Left cardiac atrium (tissue), 4 donors: ENCODE data around the gene TTC39C. TPM values are rescaled to one million over a fixed set of nuclear protein-coding genes. Genes with fewer than 3 reads are reported as not detected.

Experiments used
- ATAC-seq, 2 donors: fragments of 200-7000 bp; cut with Tn5 transposase; one replicate each; pipeline ENCODE4 v1.9.1; 2020; ENCODE audit warnings: mild to moderate bottlenecking in 2 of 2, moderate library complexity in 2 of 2
- DNase-seq: peaks from one replicate; pipeline ENCODE4 v3.0.0-alpha.2; 2020
- intact Hi-C, 2 donors: fragments of 100-400 bp; cut with DNase I; formaldehyde crosslinking; loops; one replicate each; pipeline versions ENCODE4 v1.14.1 to v1.15.1; 2022 to 2023
- total RNA-seq, 2 donors: library from RNA; stranded (reverse); fragmentation: NEBNext Ultra II Directional; extraction: Animal tissue kit (Norgen Biotek cat#: 25700); gene quantifications; one replicate each; pipeline ENCODE4 v1.2.1, GENCODE V29; 2021
- donor health status: DM: no; HTN: yes; CAD: no.
- donor health status: DM: no; HTN: yes; CAD: no; lungs with severe emphysema.
- donor health status: DM: yes; HTN: yes; CAD: no.
- donor health status: Dilated cardiomyopathy.

TTC39C gene
- total RNA-seq, 2 donors from 2014 or later, result 7.6 to 8.9 TPM

DNA sequence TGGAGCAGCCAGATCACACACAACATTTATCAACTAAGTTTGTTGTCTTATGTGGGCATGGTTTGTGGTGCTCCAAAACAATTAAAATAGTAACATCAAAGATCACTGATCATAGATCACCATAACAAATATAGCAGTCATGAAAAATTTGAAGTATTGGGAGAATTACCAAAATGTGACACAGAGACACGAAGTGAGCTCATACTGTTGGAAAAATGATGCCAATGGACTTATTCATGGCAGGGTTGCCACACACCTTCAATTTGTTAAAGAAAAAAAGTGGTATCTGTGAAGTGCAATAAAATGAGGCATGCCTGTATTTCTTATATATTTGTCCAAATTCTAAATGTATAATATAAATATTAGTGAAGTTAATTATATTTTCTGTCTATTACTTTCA, 81.4 kb downstream of the TTC39C start:
- DNase-seq (no peak), ATAC-seq (no peak)
- intact Hi-C loops, result no loop called here

DNA sequence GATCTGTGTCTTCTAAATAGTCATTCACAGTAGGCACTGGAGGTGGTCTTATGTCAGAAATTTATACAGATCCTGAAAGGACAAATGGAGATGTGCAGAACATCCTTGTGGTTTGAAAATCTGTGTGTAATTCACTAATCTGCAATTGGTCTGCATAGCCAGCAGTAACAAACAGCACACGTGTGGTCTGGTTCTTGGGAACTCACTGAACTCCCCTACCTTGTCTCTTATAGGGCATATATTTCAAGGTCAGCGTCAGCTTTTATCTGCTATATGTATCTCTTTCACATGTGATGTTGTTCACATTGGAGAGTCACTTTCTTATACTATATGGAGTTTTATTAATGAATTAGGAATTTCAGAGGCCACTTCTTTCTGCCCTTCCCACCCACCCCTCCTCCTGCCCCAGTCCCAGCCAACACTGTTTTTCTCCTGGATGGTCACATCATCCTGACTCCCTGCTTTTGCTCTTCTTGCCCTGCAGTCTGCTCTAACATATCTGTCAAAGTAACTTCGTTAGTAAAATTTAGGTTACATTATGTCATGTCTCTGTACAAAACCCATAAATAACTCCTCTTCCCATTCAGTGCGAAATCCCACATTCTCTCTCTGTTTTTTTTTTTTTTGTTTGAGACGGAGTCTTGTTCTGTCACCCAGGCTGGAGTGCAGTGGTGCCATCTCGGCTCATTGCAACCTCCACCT, 88.9 kb downstream of the TTC39C start:
- intact Hi-C loops, result loop anchor here in 1 of 2 donors (10.0 kb wide), 1 partner anchor 89 kb away; the partner anchor contains the start of gene TTC39C

DNA sequence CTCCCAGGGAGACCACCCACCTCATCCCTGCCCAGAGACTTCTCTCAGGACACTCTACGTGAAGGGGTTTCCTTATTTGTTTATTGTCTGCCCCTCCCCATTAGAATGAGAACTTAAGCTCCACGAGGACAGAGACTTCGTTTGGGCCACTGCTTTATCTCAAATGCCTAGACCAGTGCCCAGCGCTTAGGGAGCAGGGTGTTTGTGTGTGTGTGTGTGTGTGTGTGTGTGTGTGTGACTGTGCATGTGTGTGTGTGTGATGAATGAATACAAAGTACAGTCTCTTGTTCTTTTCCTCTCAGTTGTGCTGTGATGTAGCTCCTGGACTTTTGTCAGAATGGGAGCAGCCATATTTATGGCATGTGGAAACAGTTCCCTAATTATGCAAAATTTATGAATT, 89.9 kb downstream of the TTC39C start:
- ATAC-seq (no peak), DNase-seq (no peak)
- intact Hi-C loops, result loop anchor here in 1 of 2 donors (10.0 kb wide), 1 partner anchor 90 kb away; the partner anchor contains the start of gene TTC39C

More for the DNA sequence above, 88.9 kb downstream of the TTC39C start:
- ATAC-seq (peak in 1 of 2 donors; percentile 55), DNase-seq (no peak)

DNA sequence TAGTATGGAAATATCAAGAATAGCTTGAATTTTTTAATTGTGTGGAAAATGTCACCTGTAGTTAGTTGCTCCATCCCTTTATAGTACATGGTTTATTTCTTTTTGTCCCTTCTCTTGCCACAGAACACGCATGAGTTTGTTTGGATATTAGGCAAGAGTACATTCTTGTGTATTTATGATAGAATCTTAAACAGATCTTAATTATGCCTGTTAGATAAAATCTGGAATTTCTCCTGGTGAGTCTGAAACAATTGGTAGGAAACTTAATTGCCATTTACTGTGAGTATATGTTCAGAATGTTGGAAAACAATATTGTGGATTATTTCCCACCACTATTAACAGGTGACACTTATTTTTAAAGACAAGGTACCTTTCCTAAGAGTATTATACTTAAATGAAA, 94.1 kb downstream of the TTC39C start:
- intact Hi-C loops, result loop anchor here in 1 of 2 donors (10.0 kb wide), 1 partner anchor 94 kb away; the partner anchor contains the start of gene TTC39C
- DNase-seq, result no peak
- ATAC-seq, result no peak

DNA sequence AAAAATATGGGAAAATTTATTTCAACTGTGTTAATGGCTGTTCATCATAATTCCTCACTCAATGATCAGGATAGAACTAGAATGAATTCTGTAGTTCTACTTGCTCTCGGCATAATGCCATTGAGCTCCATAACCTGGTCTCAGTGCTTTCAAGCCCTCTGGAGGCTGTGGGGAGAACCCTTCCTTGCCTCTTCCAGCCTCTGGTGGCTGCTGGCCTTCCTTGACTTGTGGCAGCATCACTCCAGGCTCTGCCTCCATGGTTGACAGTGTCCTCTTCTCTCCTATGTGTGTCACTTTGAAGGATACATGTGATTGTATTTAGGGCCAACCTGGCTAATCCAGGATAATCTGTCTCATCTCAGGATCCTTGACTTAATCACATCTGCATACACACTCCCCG, 97.4 kb downstream of the TTC39C start:
- intact Hi-C loops, result loop anchor here (5.0 to 10.0 kb wide), 7 partner anchors 97 to 487 kb away; partner anchors contain the start of gene TTC39C (in 1 of the 2)
- DNase-seq (no peak), ATAC-seq (no peak)

DNA sequence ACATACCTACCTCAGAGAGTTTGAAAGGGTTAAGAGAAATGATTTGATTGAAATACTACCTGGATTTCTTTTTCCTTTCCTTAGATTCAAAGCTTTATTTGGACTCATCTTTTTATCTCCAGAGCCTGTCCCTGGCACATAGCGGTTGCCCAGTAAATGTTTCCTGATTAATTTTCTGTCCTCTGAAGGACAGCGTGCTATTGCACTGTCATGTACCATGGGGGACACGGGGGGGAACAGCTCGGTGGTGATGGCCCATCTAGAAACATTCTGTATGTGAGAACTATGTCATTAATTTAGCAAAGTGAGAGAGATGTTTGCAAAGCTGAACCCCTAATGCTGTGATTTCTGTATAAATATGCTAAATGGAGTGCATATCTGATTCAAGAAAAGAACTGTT, 97.9 kb downstream of the TTC39C start:
- ATAC-seq (no peak), DNase-seq (no peak)
- intact Hi-C loops, result loop anchor here (5.0 to 10.0 kb wide), 7 partner anchors 98 to 488 kb away; partner anchors contain the start of gene TTC39C (in 1 of the 2)

DNA sequence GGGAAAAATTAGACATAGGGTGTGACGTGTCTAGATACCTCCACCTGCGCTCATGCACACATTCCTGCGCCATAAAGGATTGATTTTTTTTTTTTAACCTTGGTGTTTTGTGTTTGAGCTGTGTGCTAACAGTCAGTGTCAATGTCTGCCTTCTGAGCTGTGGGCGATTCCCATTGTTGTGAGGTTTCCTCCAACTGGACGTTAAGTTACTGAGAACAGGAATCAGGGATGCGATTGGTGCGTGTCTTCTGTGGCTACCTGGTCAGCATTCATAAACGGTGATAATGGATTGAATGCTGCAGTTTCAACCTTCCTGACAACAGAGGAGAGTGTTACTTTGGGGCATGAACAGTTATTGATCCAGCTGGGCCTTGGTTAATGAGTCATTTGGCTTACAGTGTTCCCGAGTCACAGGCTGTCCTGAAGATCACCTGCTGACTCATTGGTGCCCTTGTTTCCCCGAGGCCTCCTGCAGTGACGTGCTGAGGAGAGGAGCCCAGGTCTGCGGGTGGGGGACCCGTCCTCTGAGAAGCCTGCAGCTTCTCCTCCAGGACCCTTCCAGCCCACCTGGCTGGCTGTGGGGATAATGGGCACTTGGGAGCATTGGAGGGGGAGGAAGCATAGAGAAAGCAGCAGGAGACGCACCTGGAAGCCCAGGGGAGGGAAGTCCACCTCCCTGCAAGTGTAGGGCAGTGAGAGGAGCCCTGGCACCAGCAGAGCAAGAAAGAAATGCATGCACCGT, 98.5 kb downstream of the TTC39C start:
- peak in 1 of 2 donors; percentile 33 for ATAC-seq
- DNase-seq, result no peak
- intact Hi-C loops, result loop anchor here (5.0 to 10.0 kb wide), 7 partner anchors 98 to 488 kb away; partner anchors contain the start of gene TTC39C (in 1 of the 2)

DNA sequence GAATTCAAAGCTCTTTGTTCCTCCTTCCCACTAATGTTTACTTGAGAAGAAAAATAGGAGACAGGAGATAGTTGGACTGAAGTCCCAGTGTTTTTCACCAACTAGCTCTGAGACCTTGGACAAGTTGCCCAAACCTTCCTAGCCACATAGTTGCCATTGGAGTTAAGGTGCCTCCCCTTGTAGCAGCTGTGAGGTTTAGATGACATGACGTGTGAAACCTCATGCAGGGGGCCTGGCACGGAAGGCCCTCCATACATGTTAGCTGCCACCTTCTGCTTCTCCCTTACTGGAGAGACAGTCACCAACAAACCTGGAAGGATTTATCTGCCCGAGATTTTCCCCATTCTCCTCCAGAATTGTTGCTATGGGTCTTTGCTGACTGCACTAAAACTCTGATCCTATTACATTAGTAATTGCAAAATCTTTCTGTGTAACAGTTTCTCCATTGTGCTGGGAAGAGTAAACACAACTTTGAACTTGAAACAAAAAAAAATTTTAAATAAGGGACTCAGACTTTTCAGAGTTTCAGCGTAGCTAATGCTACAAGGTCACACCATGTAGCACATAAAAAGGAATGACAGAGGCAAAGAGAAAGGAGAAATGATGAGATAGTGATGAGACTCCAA, 100.5 kb downstream of the TTC39C start:
- intact Hi-C loops, result loop anchor here (5.0 to 10.0 kb wide), 7 partner anchors 100 to 490 kb away; partner anchors contain the start of gene TTC39C (in 1 of the 2)
- DNase-seq (no peak), ATAC-seq (no peak)

DNA sequence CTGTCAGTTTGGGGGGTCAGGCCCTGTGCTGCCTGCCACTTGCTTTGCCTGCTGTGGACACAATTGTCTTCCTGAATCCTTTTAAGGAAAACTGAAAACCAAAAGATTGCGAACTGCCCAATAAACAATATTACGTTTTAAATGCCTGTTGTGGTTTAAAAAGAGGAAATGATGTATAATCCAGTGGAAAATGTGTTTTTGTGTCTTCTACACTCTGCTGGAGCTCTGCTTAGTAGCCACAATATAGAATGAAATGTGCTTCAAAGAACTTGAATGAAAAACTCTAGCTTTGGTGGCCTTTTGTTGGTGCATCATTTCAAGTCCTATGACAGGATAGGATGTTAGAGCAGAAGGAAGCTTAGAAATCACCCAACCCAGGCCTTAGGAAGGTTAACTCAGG, 101.1 kb downstream of the TTC39C start:
- DNase-seq (no peak), ATAC-seq (no peak)
- intact Hi-C loops, result loop anchor here (10.0 kb wide), 6 partner anchors 101 to 491 kb away; partner anchors contain the start of gene TTC39C (in 1 of the 2)

DNA sequence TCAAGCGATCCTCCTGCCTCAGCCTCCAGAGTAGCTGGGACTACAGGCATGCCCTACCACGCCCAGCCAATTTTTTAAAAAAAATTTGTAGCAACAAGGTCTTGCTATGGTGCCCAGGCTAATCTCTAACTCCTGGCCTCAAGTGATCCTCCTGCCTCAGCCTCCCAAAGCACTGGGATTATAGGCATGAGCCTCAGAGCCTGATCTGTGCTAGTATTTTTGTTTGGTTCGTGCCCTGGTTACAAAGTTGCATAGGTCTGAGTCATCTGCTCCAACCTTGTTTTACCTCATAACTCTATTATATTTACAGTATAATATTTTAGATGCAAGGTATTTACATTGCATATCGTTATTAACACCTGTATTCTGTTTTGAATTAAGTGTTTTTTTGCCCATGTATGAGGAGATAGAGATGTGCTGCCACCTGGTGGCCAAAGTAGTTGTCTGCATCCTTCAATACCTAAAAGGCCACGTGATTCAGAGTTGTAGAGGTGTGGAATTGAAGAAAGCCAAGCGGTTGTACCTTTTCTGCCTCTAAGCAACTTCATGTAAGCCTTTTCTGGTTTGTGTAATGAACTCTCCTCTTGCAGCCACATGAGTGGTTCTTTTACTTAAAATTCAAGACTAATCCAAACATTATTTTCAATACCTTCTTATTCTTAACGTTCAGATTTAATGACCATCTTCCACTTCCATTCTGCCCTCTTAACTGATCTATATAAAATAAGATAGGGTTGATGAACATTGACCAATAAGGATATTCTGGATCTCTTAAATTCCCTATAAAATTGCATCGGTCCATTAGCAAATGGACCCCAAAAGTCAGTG, 104.4 kb downstream of the TTC39C start:
- intact Hi-C loops, result loop anchor here (10.0 kb wide), 6 partner anchors 104 to 494 kb away; partner anchors contain the start of gene TTC39C (in 1 of the 2)
- peak; percentile 71 for DNase-seq
- ATAC-seq, result peak; percentile 70 to 75

DNA sequence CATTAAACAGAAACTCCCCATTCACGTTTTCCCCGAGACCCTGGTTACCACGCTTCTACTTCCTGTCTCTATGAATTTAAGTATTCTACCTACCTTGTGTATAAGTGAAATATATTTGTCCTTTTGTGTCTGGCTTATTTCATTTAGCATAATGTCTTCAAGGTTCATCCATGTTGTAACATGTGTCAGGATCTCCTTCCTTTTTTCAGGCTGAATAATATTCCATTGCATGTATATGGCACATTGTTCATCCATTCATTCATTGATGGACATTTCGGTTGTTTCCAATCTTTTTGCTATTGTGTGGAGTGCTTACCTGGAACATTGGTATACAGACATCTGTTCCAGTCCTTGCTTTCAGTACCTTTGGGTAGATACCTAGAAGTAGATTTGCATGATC, 106.1 kb downstream of the TTC39C start:
- intact Hi-C loops, result no loop called here
- DNase-seq (no peak), ATAC-seq (no peak)

DNA sequence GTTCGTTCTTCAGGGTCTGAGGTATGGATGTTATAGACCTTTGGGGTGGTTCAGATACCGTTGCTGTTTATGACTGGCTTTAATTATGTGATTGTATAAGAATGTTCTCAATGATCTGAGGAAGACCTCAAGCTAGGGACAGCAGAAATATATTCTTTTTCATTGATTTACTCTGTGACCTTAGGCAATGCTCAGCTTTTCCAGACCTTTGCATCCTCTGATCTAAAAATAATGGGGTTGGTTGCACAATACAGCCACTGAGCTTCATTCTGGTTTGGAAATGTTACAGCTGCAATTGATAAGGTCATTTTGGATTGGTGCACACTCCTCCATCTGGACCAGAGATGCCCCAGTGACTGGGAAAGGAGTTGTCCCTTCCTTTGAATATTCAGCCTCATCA, 107.1 kb downstream of the TTC39C start:
- intact Hi-C loops, result no loop called here
- DNase-seq (no peak), ATAC-seq (no peak)

DNA sequence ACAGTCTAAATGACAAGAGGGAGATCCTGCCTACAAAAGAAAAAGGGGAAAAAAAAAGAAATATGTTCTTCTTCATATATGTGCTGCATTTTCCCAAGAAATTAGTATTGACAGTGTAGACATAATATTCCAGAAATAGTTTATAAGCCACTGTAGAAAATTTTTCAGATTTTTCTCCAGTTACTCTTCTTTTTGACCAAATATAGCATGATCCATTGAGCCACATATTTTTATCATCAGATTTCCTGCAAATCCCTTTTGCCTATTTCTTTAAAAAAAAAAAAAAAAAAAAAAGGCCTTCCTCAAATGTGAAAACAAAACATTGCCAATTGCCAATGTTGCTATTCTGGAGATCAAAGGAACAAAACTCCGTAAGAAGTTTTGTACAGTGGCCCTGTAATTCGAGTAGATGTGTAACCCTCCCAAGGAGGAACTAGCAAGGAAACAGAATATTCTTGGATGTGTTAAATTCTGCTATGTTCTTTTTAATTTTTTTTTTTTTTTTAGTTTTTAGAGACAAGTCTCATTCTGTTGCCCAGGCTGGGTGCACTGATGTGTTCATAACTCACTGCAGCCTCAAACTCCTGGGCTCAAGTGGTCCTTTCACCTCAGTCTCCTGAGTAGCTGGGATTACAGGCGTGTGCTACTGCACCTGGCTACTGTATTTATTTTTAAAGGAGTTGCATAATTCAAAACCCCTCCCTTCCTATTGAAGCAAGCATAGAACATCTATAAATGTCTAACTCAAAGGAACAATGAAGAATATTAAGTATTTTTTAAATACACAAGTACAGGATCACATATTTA, 111.8 kb downstream of the TTC39C start:
- ATAC-seq (no peak), DNase-seq (no peak)
- intact Hi-C loops, result no loop called here

DNA sequence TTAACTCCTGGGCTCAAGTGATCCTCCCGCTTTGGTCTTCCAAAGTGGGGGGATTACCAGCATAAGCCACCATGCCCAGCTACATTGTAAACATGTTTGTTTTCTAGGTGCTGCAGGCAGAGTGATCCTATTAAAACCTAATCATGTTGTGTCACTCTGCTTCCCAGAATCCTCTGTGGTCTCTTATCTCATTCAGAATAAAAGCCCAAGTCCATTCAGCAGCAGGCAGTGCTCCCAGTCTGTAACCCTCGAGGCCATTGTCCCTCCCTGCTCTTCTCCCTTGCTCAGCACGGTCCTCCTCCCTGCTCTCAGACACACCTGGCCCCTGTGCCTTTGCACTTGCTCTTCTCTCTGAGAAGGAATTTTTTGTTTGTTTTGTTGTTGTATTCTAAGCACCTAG, 113.2 kb downstream of the TTC39C start:
- intact Hi-C loops, result no loop called here
- no peak for DNase-seq
- no peak for ATAC-seq

DNA sequence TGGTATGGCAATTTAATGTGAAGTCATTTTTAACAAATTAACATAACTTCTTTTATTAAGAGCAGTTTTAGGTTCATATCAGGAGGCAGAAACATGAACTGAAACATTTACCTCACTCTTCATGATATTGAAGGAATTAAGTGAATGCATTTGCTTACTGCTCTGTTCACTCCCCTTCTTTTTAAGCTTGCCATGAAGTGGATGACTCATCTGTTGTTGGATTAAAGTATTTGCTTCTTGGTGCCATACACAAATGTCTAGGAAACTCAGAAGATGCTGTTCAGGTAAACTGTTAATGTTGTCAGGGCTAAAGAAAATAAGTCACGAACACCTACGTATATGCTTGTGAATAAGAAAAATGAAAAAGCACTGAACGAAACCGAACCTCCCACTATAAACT, 114.1 kb downstream of the TTC39C start:
- no peak for ATAC-seq
- no peak for DNase-seq
- intact Hi-C loops, result no loop called here

DNA sequence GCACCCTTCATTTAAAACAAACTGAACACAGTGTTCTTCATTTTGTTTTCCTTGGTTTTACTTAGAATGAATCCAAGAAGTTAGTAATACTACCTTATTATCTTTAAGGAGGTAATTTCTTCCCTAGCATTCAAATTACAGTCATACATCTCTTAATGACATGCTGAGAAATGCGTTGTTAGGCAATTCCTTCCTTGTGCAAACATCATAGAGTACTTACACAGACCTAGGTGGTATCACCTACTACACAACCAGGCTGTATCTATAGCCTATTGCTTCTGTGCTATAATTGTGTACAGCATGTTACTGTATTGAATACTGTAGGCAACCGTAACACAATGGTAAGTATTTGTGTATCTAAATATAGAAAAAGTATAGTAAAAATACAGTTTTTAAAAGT, 115.9 kb downstream of the TTC39C start:
- no peak for DNase-seq
- no peak for ATAC-seq
- intact Hi-C loops, result no loop called here

DNA sequence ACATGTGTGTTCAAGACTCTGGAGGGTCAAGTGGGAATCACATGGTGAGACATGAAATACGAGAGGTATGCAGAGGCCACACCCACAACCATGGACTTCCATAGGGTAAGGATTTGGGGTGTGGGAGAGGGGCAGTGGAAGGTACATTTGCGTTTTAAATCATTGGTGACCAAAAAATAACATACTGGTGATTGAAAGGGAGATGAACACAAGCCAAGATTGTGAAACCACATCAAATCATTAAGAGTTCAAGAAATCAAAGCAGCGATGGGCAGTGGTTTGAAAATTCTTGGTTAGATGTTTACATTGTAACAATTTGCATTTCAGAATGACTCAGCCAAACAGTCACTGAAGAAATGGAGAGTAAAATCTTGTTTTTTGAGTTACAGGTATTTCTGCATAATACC, 122.4 kb downstream of the TTC39C start:
- ATAC-seq (no peak), DNase-seq (no peak)
- intact Hi-C loops, result no loop called here

DNA sequence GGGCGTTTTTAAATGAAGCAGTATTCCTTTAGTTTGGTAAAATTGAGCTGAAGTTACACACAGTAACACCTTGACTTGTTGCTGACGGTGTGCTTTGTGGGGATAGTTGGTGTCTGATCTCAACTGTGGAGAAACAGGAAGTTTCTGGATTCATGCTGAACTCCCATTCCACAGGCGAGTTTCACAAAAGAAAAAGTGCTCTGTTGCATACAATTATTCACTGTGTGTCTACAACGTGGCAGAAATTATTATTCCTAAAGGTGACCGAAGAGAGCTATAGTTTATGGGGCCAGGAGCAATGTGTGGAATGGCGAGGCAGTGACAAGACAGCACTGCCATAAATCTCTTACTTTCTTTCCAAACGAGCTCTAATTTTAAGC, 123.8 kb downstream of the TTC39C start:
- peak in 1 of 2 donors; percentile 8 for ATAC-seq
- DNase-seq, result no peak
- intact Hi-C loops, result no loop called here
